A673 (cell line): ENCODE measurements around the gene SAP130. TPM values are rescaled to one million over a fixed set of nuclear protein-coding genes. Genes with fewer than 3 reads are reported as not detected.

Experiments
- BruUV-seq: library from RNA; stranded (reverse); fragments of 400-500 nt; replicated peaks from 2 replicates; lab custom pipeline; 2021; lab: Mats Ljungman, UMichigan
- CTCF ChIA-PET: fragments of 300-600 bp; sonication (Branson Sonifier 250); formaldehyde crosslinking; loops from one replicate; lab custom pipeline; 2022; ENCODE audit warnings: antibody characterized with exemption; lab: Charles Lee
- POLR2A ChIA-PET: fragments of 300-600 bp; sonication (Branson Sonifier 250); formaldehyde crosslinking; loops from one replicate; lab custom pipeline; 2022; ENCODE audit warnings: antibody characterized with exemption; ENCODE audit not compliant: low non-redundant PET; lab: Charles Lee
- DNase-seq: peaks from one replicate; pipeline ENCODE4 v3.0.0-alpha.2; 2015; ENCODE audit warnings: low spot score
- H3K27ac ChIP-seq: fragments of 200-600 bp; sonication (generic); 2 replicates; pipeline ENCODE4 v1.5.1; 2016; ENCODE audit warnings: mixed run types, low read depth, mild to moderate bottlenecking, mixed read lengths, antibody characterized with exemption, low read length; ENCODE audit not compliant: poor library complexity, severe bottlenecking
- H3K27me3 ChIP-seq: fragments of 200-600 bp; sonication (generic); replicated peaks from 2 replicates; pipeline ENCODE4 v1.6.1; 2017; ENCODE audit warnings: mixed run types, low read depth, mild to moderate bottlenecking, mixed read lengths, antibody characterized with exemption, low read length; ENCODE audit not compliant: insufficient read depth, poor library complexity
- H3K36me3 ChIP-seq: fragments of 200-600 bp; sonication (generic); 2 replicates; pipeline ENCODE4 v1.6.1; 2016; ENCODE audit warnings: mixed run types, mild to moderate bottlenecking, mixed read lengths, antibody characterized with exemption, low read length; ENCODE audit not compliant: insufficient read depth, poor library complexity, severe bottlenecking
- H3K4me1 ChIP-seq: fragments of 200-600 bp; sonication (generic); 2 replicates; pipeline ENCODE4 v1.6.1; 2017; ENCODE audit warnings: mixed run types, mild to moderate bottlenecking, mixed read lengths, antibody characterized with exemption, low read length; ENCODE audit not compliant: insufficient read depth, poor library complexity, severe bottlenecking
- H3K4me3 ChIP-seq: fragments of 200-600 bp; sonication (generic); 2 replicates; pipeline ENCODE4 v1.5.1; 2016; ENCODE audit warnings: low read depth, mixed run types, mild to moderate bottlenecking, mixed read lengths, low read length; ENCODE audit not compliant: poor library complexity, severe bottlenecking
- H3K9me3 ChIP-seq: fragments of 200-600 bp; sonication (generic); 2 replicates; pipeline ENCODE4 v1.6.1; 2016; ENCODE audit warnings: mixed run types, low read depth, mild to moderate bottlenecking, mixed read lengths, antibody characterized with exemption, low read length; ENCODE audit not compliant: poor library complexity, severe bottlenecking
- EZH2 ChIP-seq: fragments of 200-600 bp; sonication (generic); IDR thresholded peaks from 2 replicates; pipeline ENCODE4 v1.6.1; 2017; ENCODE audit warnings: borderline replicate concordance, low read depth, mild to moderate bottlenecking, mixed read lengths, antibody characterized with exemption, low read length; ENCODE audit not compliant: poor library complexity, severe bottlenecking
- intact Hi-C: fragments of 100-400 bp; cut with micrococcal nuclease; formaldehyde crosslinking; loops from one replicate; pipeline ENCODE4 v1.10.0; 2022; ENCODE audit not compliant: unreplicated experiment
- total RNA-seq: library from RNA; stranded (reverse); gene quantifications from 2 replicates; pipeline ENCODE4 v1.2.3, GENCODE V29; 2021
- TF ChIP-seq, protein P1 (sequence below): fragments of 300-800, 200-600 bp; sonication (generic); conservative IDR thresholded peaks from 2 replicates; pipeline ENCODE4 v1.5.1; 2017; ENCODE audit warnings: low read depth, mild to moderate bottlenecking, antibody characterized with exemption, low read length, moderate library complexity, mixed read lengths

SAP130 gene
- total RNA-seq, 1 experiment from 2014 or later = 40.4 TPM

GRCh38 chr2:128058114-128058513 is 30.3 kb upstream of the SAP130 start:
- Histone ChIP-seq H3K27ac (no peak overlapping the region), H3K9me3 (no peaks in the 10 kb centered on the region), H3K4me1 (no peaks in the 10 kb centered on the region), H3K4me3 (no peak overlapping the region), H3K36me3 (no peaks in the 10 kb centered on the region), H3K27me3 (no peaks in the 10 kb centered on the region)
- no TSS peak for BruUV-seq
- TF ChIP-seq, protein P1, sequence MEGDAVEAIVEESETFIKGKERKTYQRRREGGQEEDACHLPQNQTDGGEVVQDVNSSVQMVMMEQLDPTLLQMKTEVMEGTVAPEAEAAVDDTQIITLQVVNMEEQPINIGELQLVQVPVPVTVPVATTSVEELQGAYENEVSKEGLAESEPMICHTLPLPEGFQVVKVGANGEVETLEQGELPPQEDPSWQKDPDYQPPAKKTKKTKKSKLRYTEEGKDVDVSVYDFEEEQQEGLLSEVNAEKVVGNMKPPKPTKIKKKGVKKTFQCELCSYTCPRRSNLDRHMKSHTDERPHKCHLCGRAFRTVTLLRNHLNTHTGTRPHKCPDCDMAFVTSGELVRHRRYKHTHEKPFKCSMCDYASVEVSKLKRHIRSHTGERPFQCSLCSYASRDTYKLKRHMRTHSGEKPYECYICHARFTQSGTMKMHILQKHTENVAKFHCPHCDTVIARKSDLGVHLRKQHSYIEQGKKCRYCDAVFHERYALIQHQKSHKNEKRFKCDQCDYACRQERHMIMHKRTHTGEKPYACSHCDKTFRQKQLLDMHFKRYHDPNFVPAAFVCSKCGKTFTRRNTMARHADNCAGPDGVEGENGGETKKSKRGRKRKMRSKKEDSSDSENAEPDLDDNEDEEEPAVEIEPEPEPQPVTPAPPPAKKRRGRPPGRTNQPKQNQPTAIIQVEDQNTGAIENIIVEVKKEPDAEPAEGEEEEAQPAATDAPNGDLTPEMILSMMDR = no peak
- TF ChIP-seq EZH2 = no peak
- ChIA-PET CTCF (no interaction called here), POLR2A (no interaction called here)
- DNase-seq = no peak
- intact Hi-C loops = no loop called here

GRCh38 chr2:128057334-128057733 is 29.5 kb upstream of the SAP130 start:
- H3K27ac ChIP-seq = no peak overlapping the region
- BruUV-seq = no TSS peak
- no peak overlapping the region for H3K4me3 ChIP-seq
- no peaks in the 10 kb centered on the region for H3K27me3 ChIP-seq
- H3K9me3 ChIP-seq = no peaks in the 10 kb centered on the region
- ChIA-PET POLR2A (no interaction called here), CTCF (interaction anchor here (0.7 kb wide), 1 partner anchor 1866 kb away, joined by 3 read pairs; no protein-coding TSS in a partner anchor)
- DNase-seq = no peak
- no peaks in the 10 kb centered on the region for H3K36me3 ChIP-seq
- intact Hi-C loops = no loop called here
- H3K4me1 ChIP-seq = no peaks in the 10 kb centered on the region
- TF ChIP-seq EZH2 = no peak
- TF ChIP-seq, protein P1 = no peak

DNA sequence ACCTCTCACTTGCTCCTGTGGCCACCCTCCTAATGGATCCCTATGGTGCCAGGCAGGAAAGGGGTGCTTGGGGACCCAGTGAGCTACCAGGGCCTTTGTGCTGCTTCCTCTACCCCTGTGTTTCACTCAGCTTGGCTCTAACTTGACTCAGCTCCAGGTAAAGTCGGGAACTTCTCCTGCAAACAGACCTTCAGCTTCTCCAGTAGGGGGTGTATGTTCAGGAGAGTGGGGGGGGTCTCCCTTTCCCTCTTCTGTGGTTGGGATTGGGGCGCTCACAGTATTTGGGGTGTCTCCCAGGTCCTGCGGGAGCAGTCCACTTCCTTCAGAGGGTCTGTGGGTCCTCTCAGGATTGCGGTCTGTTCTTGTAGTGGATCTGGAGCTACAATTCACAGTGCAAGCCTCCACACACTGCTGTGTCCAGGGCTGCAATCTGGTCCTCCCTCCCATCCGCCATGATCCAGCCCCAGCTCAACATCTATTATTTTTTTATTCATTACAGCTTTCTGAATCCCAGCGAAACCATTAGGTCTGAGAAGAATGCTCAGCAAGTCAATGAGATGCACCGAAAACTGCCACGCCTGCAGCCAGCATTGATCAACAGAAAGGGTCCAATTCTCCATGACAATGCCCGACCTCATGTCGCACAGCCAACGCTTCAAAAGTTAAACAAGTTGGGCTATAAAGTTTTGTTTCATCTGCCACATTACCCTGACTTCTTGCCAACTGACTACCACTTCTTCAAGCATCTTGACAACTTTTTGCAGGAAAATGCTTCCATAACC is 26.4 kb upstream of the SAP130 start:
- intact Hi-C loops = no loop called here
- ChIA-PET POLR2A (interaction anchor here (0.6 kb wide), 1 partner anchor 355 kb away, joined by 15 read pairs; no protein-coding TSS in a partner anchor), CTCF (no interaction called here)
- no TSS peak for BruUV-seq
- Histone ChIP-seq H3K4me3 (no peak overlapping the region), H3K4me1 (no peaks in the 10 kb centered on the region), H3K27me3 (no peaks in the 10 kb centered on the region), H3K27ac (no peak overlapping the region), H3K9me3 (no peaks in the 10 kb centered on the region), H3K36me3 (no peaks in the 10 kb centered on the region)
- TF ChIP-seq, protein P1 = no peak
- no peak for TF ChIP-seq EZH2
- DNase-seq = no peak
